HG03565 (cell line): ENCODE results near the gene GRK5.

ENCODE experiments used
- ATAC-seq: cut with Tn5 transposase; IDR thresholded peaks from one replicate; pipeline ENCODE4 v1.9.1; 2021; ENCODE audit warnings: mild to moderate bottlenecking, moderate library complexity; ENCODE audit not compliant: unreplicated experiment

GRK5 gene

DNA sequence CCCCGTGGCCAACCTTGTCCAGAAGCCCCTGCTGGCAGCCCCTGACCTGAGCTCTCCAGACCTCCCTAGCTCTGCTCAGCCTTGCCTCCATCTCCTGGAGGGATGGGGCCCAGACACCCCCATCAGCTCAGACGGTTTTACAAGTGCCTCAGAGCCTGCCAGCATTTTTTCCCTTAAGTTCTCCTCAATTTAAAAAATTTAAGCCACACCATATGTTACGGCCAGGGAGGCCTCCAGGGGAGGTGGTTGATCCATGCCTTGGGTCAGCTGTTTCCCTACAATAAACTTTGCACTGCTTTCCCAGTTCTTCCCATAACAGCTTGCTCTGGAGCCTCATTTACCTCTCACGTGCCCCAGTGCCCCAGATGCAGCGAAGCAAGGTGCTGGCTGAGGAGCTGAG is 191.6 kb downstream of the GRK5 start:
- no peak for ATAC-seq

DNA sequence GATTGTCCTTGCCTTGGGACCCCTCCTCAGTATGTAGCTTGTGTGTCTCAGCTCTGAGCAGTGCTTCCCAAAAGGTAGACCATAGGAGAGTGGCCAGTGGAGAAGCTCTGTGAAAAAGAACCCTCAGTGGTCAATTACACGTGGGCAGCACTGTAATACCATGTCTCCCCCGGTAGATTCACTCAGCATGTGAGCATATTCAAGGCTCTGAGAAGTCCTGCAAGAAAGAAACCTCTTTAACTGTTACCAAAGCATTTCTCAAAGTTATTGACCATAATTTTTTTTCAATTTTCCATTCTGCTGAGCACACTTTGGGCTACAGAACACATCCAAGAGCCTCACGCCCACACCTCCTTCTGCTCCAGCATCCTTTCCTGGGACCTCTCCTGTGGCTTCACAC is 192.1 kb downstream of the GRK5 start:
- no peak for ATAC-seq

- no peak for ATAC-seq
Observed at GRCh38 chr10:119401671-119402395, 194.5 kb downstream of the GRK5 start.

GRCh38 chr10:119403921-119404320 is 196.6 kb downstream of the GRK5 start:
- no peak for ATAC-seq

GRCh38 chr10:119404719-119405519 is 197.5 kb downstream of the GRK5 start:
- ATAC-seq = no peak

- ATAC-seq = no peak
Observed at GRCh38 chr10:119405520-119405807, 198.1 kb downstream of the GRK5 start.

DNA sequence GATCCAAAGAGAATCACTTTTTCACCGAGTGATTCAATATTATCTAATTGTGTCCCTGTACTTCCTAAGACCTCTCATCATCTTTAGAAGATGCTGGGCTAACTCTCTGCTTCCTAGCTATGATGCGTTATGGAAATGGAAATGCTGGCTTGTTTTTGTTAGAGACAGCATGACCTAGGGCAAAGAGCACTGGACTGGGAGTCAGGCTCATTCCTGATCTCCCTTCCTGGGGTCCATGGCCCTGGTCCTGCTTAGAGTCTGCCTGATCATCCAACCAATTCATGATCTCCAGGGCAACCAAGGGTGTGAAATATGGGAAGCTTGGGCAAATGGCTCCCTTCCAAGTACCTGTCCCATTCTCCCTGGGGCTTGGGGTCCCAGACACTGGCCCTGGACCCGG is 198.8 kb downstream of the GRK5 start:
- no peak for ATAC-seq

DNA sequence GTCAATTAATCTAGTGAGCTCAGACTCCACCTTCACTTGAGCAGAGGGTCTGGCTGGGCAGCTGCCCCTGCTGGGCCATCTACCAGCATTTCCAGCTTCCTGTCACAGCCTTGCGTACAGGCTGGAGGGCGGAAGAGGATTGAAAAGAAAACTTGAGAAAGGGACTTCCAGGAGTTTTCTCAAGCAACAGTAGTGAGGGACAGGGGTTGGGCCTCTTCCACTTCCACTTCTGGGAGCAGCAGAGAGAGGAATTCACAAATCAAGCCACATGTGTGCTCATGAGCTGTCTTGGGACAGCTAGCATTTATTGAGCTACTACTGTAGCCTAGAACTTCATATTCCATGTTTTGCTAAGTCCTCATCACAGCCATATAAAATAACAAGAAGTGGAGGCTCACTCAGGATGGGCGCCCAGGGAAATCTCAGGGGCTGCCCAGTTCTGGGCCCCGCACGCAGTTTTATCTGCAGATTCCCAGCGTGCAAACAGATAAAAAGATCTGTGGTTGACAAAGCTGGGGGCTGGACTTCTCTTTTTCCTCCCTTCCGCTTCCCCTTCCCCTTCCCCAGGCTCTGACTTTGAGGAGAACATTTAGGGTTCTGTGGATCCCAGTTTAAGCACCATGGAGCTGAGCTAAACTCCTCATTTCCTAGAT is 199.4 kb downstream of the GRK5 start:
- no peak for ATAC-seq

DNA sequence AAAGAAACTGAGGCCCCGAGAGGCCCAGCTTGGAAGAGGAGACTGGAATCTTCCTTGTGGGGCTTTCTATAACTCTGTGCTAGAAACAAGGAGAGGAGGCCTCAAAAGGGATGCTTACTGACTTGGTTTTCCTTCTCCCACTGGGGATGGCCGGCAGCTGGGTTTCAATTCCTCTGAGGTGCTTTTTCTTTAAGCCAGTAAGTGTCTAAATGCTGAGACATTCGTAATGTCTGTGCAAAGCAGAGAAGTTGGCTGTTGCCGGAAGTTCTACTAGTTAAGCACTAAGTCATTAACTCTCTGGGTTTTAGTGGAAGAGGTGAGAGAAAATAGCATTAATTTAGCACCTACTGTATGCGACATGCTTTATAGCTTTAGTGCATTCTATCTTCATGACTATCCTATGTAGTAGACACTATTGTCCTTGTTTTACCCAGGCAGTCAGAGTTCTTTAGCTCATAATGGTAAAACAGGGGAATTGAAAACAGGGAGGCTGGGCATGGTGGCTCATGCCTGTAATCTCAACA is 199.9 kb downstream of the GRK5 start:
- no peak for ATAC-seq

DNA sequence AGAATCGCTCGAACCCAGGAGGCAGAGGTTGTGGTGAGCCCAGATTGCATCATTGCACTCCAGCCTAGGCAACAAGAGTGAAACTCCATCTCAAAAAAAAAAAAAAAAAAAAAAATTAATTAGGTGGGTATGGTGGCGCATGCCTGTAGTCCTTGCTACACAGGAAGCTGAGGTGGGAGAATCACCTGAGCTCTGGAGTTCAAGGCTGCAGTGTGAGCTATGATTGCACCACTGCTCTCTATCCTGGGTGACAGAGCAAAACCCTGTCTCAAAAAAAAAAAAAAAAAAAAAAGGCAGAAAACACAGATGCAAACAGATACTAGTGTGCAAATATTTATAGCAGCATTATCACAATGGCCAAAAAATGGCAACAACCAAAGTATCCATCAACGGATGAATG is 200.7 kb downstream of the GRK5 start:
- ATAC-seq = no peak

- no peak for ATAC-seq
Observed at GRCh38 chr10:119408969-119409371, 201.6 kb downstream of the GRK5 start.

- no peak for ATAC-seq
Observed at GRCh38 chr10:119409385-119409784, 202.0 kb downstream of the GRK5 start.

GRCh38 chr10:119409906-119410305 is 202.5 kb downstream of the GRK5 start:
- no peak for ATAC-seq

- no peak for ATAC-seq
Observed at GRCh38 chr10:119410361-119411116, 203.2 kb downstream of the GRK5 start.

DNA sequence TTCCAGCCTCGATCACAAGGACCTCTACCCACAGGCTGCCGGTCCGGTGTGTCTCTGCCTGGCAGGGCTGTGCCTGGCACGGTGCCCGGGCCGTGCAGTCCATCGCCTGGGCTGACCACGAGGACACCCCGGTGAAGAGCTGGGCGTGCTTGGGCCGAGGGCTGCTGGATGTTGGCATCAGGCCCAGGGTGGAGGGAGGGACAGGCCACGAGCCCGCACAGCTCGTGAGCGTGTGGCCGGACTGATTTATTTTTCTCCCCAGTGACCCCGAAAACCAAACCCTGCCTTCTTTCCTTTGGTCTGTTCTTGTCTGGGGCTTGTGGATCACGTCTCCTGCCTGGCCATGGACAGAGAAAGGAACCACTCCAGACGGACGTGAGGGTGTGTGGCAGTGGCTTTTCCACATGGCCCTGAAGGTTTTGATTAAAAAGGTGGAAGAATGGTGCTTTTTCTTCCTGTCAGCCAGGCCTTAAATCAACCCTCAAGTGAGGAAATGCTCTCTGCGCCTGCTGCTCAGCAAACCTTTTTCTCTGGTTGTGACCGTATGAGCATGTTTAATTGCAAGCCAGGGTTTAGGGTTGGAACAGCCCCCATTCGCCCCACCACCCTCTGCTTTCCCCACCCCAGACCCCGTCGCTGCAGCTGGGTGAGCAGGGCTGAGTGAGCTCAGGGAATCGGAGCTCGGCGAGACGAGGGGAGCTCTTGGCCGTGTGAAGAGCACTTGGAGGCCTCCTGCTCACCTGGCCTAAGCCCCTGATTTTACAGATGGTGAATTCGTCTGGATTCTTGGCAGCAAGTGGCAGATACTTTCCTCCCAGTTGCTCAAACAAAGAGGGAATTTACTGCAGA is 205.1 kb downstream of the GRK5 start:
- no peak for ATAC-seq

- ATAC-seq = no peak
Observed at GRCh38 chr10:119413093-119413453, 205.7 kb downstream of the GRK5 start.

DNA sequence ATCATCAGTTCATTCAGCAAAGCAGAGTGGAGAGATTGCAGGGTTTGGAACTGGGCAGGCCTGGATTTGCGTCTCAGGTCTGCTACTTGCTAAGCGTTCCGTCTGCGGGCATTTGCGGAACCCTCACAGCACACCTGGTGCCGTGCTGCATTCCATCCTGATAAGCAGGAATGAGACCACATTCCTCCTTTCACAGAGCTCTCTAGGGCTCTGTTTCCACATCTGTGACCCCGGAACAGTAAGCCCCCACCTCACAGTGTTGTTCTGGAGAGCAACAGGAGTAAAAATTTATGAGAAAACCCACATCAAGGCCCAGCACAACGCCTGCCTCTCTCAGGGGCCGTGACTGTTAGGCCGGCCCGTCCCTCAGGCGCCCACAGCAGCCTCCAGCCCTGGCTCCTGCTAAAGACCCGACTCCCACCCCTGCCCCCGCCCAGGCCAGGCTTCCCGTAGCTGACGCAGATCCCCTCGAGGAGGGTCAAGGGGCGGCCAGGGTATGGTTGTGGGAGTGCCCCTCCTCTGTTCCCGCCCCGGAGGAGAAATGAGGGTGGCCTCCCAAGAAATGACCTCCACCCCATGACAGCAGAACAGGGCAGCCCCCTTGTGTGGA is 206.2 kb downstream of the GRK5 start:
- no peak for ATAC-seq

- no peak for ATAC-seq
Observed at GRCh38 chr10:119414081-119414611, 206.8 kb downstream of the GRK5 start.

DNA sequence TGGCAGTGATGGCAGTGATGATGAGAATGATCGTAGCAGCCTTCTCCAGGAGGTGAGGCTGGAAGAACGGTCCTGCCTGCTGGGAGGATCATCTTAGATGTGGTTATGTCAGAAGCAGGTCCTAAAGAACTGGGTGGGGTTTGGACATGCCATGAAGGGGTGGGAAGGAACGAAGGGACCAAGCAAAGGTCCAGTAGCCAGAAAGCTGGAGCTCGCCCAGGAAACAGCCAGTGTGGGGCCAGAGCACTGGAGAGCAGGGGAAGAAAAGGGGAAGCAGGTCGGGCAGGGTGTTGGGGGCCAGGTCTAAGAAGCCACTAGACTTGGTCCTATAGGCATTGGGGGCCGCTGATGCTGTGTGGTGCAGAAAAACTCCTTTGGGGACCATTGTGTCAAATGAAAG is 207.8 kb downstream of the GRK5 start:
- ATAC-seq = no peak
